GM21390 (cell line): ENCODE data around the gene SFMBT1.

Experiments
- ATAC-seq: cut with Tn5 transposase; IDR thresholded peaks from one replicate; pipeline ENCODE4 v1.9.1; 2021; ENCODE audit not compliant: unreplicated experiment

SFMBT1 gene

GRCh38 chr3:52925405-52926313 lies 120.2 kb downstream of the SFMBT1 start:
- ATAC-seq = no peak

- ATAC-seq = no peak
Measured at GRCh38 chr3:52923963-52924362, 121.9 kb downstream of the SFMBT1 start.

- no peak for ATAC-seq
Measured at GRCh38 chr3:52920841-52921240, 125.0 kb downstream of the SFMBT1 start.

- no peak for ATAC-seq
Measured at GRCh38 chr3:52917044-52917443, 128.8 kb downstream of the SFMBT1 start.

DNA sequence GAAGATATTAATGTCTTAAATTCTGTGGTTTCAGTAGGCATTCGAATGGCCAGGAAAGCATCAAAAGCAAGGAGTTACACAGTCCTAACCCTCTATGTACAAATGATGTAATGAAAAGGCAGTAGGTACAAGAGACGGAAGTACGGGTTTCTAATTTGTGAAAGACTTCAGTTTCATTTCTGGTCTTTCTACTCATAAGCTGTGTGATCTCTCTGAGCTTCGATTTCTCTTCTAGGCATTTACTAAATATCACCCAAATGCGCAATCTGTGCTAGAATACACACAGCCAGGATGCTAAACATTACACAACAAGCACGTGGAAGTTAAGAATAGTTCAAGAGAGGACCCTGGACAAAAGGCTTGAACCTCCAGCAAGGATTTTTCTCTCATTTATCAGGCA lies 130.6 kb downstream of the SFMBT1 start:
- ATAC-seq = no peak

- ATAC-seq = no peak
Measured at GRCh38 chr3:52912885-52913731, 132.8 kb downstream of the SFMBT1 start.

- no peak for ATAC-seq
Measured at GRCh38 chr3:52910823-52911222, 135.1 kb downstream of the SFMBT1 start.

- ATAC-seq = no peak
Measured at GRCh38 chr3:52907497-52907896, 138.4 kb downstream of the SFMBT1 start.

DNA sequence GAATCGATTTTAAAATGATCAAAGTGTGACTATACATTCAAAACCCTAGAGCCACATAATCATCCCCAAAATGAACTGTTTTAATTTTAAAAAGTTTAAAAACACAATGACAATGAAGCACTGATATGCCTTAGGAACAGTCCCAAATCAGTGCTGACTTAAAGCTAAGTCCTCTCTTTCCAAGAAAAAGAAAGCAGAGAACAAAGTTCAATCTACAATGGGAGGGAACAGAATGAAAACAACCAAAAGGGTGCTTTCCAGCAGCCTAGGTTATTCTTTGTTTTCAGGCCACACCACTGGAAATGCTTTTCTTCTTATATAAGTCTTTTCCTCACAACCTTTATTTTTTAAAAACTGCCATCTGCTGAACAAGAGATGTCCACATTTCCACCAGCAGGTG lies 141.3 kb downstream of the SFMBT1 start:
- ATAC-seq = no peak

GRCh38 chr3:52904000-52904399 lies 141.9 kb downstream of the SFMBT1 start:
- no peak for ATAC-seq

DNA sequence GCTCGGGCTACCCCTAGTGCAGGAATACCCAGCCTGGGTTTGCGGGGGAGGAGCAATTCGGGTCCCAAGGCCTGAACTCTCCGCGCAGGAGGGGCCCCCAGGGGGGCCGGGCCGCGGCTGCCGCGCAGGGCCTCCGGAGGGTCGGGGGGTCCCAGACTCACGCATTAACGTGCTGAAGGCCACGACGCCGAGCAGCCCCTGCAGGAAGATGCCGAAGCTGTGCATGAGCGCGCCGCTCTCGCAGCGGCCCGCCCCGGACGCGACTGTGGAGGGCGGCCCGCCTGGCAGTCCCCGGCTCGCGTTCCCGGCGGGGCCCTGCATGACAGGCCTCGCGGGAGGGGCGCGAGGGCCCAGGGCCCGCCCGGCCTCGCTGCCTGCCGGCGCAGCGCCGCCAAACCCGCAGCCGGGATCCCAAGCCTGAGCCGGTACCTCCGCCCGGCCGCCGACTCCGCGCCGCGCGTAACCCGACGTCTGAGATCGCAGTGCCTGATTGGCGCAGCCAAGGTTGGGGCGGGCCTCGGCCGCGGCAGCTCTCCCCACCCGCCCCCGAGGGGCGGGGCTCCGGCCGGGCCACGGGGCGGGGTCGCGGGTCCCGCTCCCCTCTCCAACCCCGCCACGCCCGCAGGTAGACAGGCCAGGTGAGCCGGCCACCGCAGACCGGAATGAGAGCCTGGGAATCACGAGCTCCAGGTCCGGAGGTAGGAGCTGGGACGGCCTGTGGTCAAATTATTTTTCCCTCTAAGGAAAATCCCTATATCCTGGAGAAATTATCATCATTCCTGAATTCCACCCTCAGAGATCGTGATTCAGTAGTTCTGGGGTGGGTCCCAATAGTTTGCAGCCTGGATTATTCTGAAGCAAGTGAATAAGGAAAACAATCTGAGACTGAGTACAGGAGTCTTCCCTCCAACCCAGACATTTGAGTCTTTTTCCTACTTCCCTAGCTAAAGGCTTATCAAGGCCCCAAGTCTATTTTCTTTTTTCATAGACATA lies 148.4 kb downstream of the SFMBT1 start, which contains the start of gene STIMATE:
STIMATE (minus strand) TSS at position 419 of the 993 bp plus-strand sequence; CDS start at position 321, 98 bp downstream.
- ATAC-seq = peak; percentile 91

- no peak for ATAC-seq
Measured at GRCh38 chr3:52896613-52897012, 149.3 kb downstream of the SFMBT1 start.

- no peak for ATAC-seq
Measured at GRCh38 chr3:52896151-52896550, 149.7 kb downstream of the SFMBT1 start.

GRCh38 chr3:52895418-52895817 lies 150.5 kb downstream of the SFMBT1 start:
- no peak for ATAC-seq

- no peak for ATAC-seq
Measured at GRCh38 chr3:52894756-52895155, 151.1 kb downstream of the SFMBT1 start.

- ATAC-seq = no peak
Measured at GRCh38 chr3:52893723-52894122, 152.2 kb downstream of the SFMBT1 start.

- no peak for ATAC-seq
Measured at GRCh38 chr3:52892625-52893311, 153.1 kb downstream of the SFMBT1 start.

- no peak for ATAC-seq
Measured at GRCh38 chr3:52892290-52892624, 153.6 kb downstream of the SFMBT1 start.

DNA sequence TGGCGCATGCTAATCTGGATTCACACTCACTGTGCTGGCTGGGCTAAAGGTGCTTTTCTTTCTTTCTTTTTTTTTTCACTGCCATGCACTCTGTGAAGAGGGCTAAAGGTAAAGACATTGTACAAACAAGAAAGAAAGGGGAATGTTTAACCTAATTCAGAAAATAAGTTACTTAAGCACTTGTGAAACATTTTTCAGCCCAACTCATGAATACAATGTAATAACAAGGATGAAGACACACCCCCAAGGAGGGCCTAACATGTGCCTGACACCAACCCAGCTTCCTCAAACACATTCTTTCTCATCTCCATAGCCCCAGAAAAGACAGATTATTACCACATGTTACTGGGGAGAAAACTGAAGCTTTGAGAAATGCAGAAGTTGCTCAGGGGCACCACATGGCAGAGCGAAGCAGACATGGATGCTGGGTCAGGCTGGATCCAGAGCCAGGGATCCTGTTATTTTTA lies 154.2 kb downstream of the SFMBT1 start:
- no peak for ATAC-seq

- ATAC-seq = no peak
Measured at GRCh38 chr3:52891164-52891563, 154.7 kb downstream of the SFMBT1 start.
